ENCODE data around the gene SCN1A. TPM values are rescaled to one million over a fixed set of nuclear protein-coding genes. Genes with fewer than 3 reads are reported as not detected.

SCN1A gene
- total and polyA plus RNA-seq, 2 of the 13 experiments (the other 11 are each of a cell fraction or from before 2014, with no cell fraction given), result 19.9 to 39.4 TPM

DNA sequence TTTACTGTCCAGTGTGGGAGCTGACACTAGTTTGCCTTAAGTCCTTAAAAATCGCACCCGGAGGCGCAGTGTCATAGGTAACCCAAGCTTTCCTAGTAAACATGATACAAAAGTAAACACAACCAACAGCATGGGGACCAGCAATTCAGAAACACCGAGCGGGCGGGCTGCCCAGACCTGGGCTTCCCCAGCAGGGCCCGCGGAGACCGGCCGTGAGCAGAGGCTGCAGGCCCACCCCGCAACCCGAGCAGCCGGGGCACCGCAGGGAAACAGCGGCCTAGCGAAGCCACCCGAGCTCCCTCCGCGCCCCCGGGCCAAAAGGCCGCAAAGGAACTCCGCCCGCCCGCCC, 174.5 kb downstream of the SCN1A start (continued):
- TF ChIP-seq, protein P1, sequence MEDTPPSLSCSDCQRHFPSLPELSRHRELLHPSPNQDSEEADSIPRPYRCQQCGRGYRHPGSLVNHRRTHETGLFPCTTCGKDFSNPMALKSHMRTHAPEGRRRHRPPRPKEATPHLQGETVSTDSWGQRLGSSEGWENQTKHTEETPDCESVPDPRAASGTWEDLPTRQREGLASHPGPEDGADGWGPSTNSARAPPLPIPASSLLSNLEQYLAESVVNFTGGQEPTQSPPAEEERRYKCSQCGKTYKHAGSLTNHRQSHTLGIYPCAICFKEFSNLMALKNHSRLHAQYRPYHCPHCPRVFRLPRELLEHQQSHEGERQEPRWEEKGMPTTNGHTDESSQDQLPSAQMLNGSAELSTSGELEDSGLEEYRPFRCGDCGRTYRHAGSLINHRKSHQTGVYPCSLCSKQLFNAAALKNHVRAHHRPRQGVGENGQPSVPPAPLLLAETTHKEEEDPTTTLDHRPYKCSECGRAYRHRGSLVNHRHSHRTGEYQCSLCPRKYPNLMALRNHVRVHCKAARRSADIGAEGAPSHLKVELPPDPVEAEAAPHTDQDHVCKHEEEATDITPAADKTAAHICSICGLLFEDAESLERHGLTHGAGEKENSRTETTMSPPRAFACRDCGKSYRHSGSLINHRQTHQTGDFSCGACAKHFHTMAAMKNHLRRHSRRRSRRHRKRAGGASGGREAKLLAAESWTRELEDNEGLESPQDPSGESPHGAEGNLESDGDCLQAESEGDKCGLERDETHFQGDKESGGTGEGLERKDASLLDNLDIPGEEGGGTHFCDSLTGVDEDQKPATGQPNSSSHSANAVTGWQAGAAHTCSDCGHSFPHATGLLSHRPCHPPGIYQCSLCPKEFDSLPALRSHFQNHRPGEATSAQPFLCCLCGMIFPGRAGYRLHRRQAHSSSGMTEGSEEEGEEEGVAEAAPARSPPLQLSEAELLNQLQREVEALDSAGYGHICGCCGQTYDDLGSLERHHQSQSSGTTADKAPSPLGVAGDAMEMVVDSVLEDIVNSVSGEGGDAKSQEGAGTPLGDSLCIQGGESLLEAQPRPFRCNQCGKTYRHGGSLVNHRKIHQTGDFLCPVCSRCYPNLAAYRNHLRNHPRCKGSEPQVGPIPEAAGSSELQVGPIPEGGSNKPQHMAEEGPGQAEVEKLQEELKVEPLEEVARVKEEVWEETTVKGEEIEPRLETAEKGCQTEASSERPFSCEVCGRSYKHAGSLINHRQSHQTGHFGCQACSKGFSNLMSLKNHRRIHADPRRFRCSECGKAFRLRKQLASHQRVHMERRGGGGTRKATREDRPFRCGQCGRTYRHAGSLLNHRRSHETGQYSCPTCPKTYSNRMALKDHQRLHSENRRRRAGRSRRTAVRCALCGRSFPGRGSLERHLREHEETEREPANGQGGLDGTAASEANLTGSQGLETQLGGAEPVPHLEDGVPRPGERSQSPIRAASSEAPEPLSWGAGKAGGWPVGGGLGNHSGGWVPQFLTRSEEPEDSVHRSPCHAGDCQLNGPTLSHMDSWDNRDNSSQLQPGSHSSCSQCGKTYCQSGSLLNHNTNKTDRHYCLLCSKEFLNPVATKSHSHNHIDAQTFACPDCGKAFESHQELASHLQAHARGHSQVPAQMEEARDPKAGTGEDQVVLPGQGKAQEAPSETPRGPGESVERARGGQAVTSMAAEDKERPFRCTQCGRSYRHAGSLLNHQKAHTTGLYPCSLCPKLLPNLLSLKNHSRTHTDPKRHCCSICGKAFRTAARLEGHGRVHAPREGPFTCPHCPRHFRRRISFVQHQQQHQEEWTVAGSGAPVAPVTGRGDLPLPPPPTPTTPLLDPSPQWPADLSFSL (CRISPR knock-in tag; IDR thresholded peaks at IDR 0.05), result no peak
- TF ChIP-seq, protein P2, sequence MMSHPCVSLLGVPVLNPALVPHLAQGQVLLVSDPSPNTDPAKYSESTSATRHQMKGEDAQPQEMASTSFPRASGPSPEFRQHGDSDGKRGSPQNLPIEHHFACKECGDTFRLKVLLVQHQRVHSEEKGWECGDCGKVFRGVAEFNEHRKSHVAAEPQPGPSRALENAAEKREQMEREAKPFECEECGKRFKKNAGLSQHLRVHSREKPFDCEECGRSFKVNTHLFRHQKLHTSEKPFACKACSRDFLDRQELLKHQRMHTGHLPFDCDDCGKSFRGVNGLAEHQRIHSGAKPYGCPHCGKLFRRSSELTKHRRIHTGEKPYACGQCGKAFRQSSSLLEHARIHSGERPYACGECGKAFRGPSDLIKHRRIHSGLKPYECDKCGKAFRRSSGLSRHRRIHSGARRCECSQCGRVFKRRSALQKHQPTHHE (CRISPR knock-in tag; IDR thresholded peaks at IDR 0.05; ENCODE audit: borderline replicate concordance), result peak; percentile 34; the same call in 1 of the 2 replicates
- TF ChIP-seq, protein P3, sequence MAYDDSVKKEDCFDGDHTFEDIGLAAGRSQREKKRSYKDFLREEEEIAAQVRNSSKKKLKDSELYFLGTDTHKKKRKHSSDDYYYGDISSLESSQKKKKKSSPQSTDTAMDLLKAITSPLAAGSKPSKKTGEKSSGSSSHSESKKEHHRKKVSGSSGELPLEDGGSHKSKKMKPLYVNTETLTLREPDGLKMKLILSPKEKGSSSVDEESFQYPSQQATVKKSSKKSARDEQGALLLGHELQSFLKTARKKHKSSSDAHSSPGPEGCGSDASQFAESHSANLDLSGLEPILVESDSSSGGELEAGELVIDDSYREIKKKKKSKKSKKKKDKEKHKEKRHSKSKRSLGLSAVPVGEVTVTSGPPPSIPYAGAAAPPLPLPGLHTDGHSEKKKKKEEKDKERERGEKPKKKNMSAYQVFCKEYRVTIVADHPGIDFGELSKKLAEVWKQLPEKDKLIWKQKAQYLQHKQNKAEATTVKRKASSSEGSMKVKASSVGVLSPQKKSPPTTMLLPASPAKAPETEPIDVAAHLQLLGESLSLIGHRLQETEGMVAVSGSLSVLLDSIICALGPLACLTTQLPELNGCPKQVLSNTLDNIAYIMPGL (CRISPR knock-in tag; IDR thresholded peaks at IDR 0.05; ENCODE audit: borderline replicate concordance in 1 of 2, low read depth in 1 of 2), result no peak
- 0 out of 2 replicates have a peak, but pooled peaks have one; percentile 19 for TF ChIP-seq ZNF225 (CRISPR knock-in tag; IDR thresholded peaks at IDR 0.05)
- TF ChIP-seq TSC22D2 (CRISPR knock-in tag; IDR thresholded peaks at IDR 0.05; ENCODE audit: borderline replicate concordance), result no peak
- TF ChIP-seq SNAI1 (CRISPR knock-in tag; IDR thresholded peaks at IDR 0.05; ENCODE audit: borderline replicate concordance), result no peak
- TF ChIP-seq SP4 (CRISPR knock-in tag; IDR thresholded peaks at IDR 0.05), result no peak
- TF ChIP-seq FOXA3 (CRISPR knock-in tag; IDR thresholded peaks at IDR 0.05), result peak; percentile 18; the same call in 1 of the 2 replicates
- no peak for TF ChIP-seq MXD4 (CRISPR knock-in tag; IDR thresholded peaks at IDR 0.05)
- no peak for TF ChIP-seq FOXP1 (IDR thresholded peaks at IDR 0.05)
- peak; percentile 22; the same call in 1 of the 2 replicates for TF ChIP-seq FOXP1 (CRISPR knock-in tag; IDR thresholded peaks at IDR 0.05)
- TF ChIP-seq, protein P4, sequence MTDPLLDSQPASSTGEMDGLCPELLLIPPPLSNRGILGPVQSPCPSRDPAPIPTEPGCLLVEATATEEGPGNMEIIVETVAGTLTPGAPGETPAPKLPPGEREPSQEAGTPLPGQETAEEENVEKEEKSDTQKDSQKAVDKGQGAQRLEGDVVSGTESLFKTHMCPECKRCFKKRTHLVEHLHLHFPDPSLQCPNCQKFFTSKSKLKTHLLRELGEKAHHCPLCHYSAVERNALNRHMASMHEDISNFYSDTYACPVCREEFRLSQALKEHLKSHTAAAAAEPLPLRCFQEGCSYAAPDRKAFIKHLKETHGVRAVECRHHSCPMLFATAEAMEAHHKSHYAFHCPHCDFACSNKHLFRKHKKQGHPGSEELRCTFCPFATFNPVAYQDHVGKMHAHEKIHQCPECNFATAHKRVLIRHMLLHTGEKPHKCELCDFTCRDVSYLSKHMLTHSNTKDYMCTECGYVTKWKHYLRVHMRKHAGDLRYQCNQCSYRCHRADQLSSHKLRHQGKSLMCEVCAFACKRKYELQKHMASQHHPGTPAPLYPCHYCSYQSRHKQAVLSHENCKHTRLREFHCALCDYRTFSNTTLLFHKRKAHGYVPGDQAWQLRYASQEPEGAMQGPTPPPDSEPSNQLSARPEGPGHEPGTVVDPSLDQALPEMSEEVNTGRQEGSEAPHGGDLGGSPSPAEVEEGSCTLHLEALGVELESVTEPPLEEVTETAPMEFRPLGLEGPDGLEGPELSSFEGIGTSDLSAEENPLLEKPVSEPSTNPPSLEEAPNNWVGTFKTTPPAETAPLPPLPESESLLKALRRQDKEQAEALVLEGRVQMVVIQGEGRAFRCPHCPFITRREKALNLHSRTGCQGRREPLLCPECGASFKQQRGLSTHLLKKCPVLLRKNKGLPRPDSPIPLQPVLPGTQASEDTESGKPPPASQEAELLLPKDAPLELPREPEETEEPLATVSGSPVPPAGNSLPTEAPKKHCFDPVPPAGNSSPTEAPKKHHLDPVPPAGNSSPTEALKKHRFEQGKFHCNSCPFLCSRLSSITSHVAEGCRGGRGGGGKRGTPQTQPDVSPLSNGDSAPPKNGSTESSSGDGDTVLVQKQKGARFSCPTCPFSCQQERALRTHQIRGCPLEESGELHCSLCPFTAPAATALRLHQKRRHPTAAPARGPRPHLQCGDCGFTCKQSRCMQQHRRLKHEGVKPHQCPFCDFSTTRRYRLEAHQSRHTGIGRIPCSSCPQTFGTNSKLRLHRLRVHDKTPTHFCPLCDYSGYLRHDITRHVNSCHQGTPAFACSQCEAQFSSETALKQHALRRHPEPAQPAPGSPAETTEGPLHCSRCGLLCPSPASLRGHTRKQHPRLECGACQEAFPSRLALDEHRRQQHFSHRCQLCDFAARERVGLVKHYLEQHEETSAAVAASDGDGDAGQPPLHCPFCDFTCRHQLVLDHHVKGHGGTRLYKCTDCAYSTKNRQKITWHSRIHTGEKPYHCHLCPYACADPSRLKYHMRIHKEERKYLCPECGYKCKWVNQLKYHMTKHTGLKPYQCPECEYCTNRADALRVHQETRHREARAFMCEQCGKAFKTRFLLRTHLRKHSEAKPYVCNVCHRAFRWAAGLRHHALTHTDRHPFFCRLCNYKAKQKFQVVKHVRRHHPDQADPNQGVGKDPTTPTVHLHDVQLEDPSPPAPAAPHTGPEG (CRISPR knock-in tag; IDR thresholded peaks at IDR 0.05), result peak; percentile 95; the same call in 1 of the 2 replicates
- TF ChIP-seq, protein P5, sequence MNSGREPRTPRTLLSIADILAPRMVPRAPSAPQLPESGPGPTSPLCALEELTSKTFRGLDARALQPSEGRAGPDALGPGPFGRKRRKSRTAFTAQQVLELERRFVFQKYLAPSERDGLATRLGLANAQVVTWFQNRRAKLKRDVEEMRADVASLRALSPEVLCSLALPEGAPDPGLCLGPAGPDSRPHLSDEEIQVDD (CRISPR knock-in tag; IDR thresholded peaks at IDR 0.05; ENCODE audit: borderline replicate concordance), result no peak
- TF ChIP-seq ZNF558 (CRISPR knock-in tag; IDR thresholded peaks at IDR 0.05; ENCODE audit: borderline replicate concordance), result no peak
